Measurements from ENCODE around the gene SNX13.
"Not testable (repeated sequence)": the region's sequence is repeated elsewhere in the genome, so short reads cannot be mapped to it uniquely, and the experiment has no call there.

SNX13 gene

DNA sequence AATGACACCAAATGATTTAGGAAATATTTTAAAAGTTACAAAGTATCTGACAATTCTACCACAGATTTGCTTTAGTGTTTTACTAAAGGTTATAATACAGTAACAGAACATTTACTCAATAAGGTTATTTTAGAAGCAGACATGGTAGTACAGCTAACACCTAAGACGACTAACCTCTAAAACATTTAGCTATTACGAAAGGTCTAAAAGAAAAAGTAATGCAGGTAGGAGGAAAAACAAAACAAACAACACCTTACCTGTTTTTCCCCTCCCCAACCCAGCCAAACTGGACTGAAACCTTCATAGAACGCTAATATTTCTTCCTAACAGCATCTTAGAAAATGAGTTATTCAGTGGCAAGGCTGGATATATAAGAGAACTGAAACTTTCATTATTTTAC, 111.3 kb downstream of the SNX13 start:
- H3K36me3 ChIP-seq (ENCODE audit: insufficient read depth, low read length), result no peaks in the 10 kb centered on the region
- no peak overlapping the region for H3K27ac ChIP-seq (ENCODE audit: low read depth, low read length)
- no peak overlapping the region for H2AFZ ChIP-seq (ENCODE audit: low read length, unreplicated experiment)
- H3K4me1 ChIP-seq (ENCODE audit: control insufficient read depth, insufficient read depth, low read length, unreplicated experiment), result no peaks in the 10 kb centered on the region
- no peaks in the 10 kb centered on the region for H3K27me3 ChIP-seq (ENCODE audit: insufficient read depth, low read length)
- H3K4me3 ChIP-seq (ENCODE audit: low read depth, low read length), result no peak overlapping the region
- no peaks in the 10 kb centered on the region for H3K79me2 ChIP-seq (ENCODE audit: control insufficient read depth, insufficient read depth, low read length, unreplicated experiment)

DNA sequence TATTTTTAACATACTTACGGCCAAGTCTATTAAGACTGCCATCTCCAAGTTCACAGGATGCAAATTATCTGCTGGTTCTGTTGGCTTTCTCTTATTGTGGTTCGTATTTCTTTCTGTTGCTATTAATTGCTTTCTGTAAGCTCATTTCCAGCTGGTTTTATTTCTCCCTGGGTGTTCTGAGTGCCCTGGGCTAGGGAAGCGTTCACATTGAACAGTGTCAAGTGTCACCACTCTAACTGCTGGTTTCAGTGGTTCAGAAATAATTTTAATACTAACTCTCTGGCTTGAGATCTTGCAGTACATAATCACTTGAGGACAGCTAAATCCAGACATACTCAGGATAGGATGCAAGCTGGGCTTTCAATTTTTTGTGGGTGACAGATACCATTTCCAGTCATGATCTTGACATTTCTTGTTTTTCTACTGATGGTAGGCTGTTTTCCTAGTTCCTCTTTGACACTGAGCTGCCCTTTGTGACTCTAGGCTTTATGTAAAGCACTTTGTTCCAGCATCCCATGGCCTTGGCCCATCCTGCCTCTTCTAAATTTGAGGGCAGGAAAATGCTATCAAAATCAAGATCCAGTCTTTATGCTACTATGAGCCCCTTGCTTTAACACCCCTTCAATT, 117.6 kb downstream of the SNX13 start:
- H3K27me3 ChIP-seq (ENCODE audit: insufficient read depth, low read length), result no peaks in the 10 kb centered on the region

DNA sequence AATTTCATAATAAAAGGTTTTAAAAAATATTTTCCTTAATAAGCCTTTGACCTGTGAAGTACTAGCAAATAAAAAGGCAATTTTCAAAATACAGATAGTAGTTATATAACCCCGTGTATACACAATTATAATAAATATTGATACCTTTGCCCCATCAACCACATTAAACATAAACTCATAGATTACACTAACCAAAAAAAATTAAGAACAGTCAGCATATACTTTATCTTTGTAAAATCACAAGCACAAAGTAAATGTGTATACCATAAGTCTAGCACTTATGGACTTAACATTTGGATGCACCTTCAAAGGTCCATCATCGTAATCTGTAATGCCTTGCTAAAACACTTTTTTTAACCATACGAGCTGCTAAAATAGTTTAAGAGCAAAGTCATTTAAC, 123.4 kb downstream of the SNX13 start:
- Histone ChIP-seq H3K27me3 (ENCODE audit: insufficient read depth, low read length) (no peaks in the 10 kb centered on the region), H3K4me3 (ENCODE audit: low read depth, low read length) (no peak overlapping the region), H3K4me1 (ENCODE audit: control insufficient read depth, insufficient read depth, low read length, unreplicated experiment) (no peaks in the 10 kb centered on the region), H2AFZ (ENCODE audit: low read length, unreplicated experiment) (no peak overlapping the region), H3K36me3 (ENCODE audit: insufficient read depth, low read length) (peaks cover 10% of the 10 kb centered on the region), H3K27ac (ENCODE audit: low read depth, low read length) (no peak overlapping the region), H3K79me2 (ENCODE audit: control insufficient read depth, insufficient read depth, low read length, unreplicated experiment) (no peaks in the 10 kb centered on the region)

More for the DNA sequence above, 117.6 kb downstream of the SNX13 start:
- Histone ChIP-seq H3K79me2 (ENCODE audit: control insufficient read depth, insufficient read depth, low read length, unreplicated experiment) (no peaks in the 10 kb centered on the region), H3K27ac (ENCODE audit: low read depth, low read length) (no peak overlapping the region), H2AFZ (ENCODE audit: low read length, unreplicated experiment) (no peak overlapping the region), H3K4me1 (ENCODE audit: control insufficient read depth, insufficient read depth, low read length, unreplicated experiment) (no peaks in the 10 kb centered on the region), H3K4me3 (ENCODE audit: low read depth, low read length) (no peak overlapping the region), H3K36me3 (ENCODE audit: insufficient read depth, low read length) (no peaks in the 10 kb centered on the region)

DNA sequence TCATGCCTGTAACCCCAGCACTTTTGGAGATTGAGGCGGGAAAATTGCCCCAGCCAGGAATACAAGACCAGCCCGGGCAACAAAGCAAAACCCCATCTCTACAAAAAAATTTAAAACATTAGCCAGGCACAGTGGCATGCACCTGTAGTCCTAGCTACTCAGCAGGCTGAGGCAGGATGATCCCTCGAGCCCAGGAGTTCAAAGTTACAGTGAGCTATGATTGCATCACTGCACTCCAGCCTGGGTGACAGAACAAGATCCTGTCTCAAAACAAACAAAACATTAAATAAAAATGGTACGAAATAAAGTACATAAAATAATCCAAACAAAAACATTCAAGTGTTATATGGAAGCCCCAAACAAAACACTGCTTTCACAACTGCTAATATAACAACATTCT, 125.0 kb downstream of the SNX13 start:
- Histone ChIP-seq H3K4me3 (ENCODE audit: low read depth, low read length) (no peak overlapping the region), H3K79me2 (ENCODE audit: control insufficient read depth, insufficient read depth, low read length, unreplicated experiment) (no peaks in the 10 kb centered on the region), H2AFZ (ENCODE audit: low read length, unreplicated experiment) (no peak overlapping the region), H3K36me3 (ENCODE audit: insufficient read depth, low read length) (peaks cover 10% of the 10 kb centered on the region), H3K4me1 (ENCODE audit: control insufficient read depth, insufficient read depth, low read length, unreplicated experiment) (no peaks in the 10 kb centered on the region), H3K27me3 (ENCODE audit: insufficient read depth, low read length) (no peaks in the 10 kb centered on the region), H3K27ac (ENCODE audit: low read depth, low read length) (no peak overlapping the region)

DNA sequence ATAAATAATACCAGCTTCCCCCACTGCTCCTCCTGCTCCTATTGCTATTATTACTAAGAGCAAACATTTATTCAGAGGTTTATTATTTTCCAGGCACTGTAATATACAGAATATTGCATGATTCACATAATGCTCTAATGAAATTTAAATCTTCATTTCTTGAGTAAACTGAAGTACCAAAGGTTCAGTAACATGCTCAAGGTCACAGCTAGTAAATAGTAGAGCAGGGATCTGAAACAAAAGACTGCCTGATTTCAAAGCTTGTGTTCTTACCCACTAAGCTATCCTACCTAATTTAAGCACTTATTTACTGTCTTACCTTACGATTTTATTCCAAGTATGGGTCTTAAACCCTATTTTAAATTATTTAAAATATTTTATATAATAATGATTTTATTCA, 126.2 kb downstream of the SNX13 start:
- Histone ChIP-seq H2AFZ (ENCODE audit: low read length, unreplicated experiment) (no peak overlapping the region), H3K27me3 (ENCODE audit: insufficient read depth, low read length) (no peaks in the 10 kb centered on the region), H3K27ac (ENCODE audit: low read depth, low read length) (no peak overlapping the region), H3K36me3 (ENCODE audit: insufficient read depth, low read length) (peaks cover 10% of the 10 kb centered on the region), H3K79me2 (ENCODE audit: control insufficient read depth, insufficient read depth, low read length, unreplicated experiment) (no peaks in the 10 kb centered on the region), H3K4me1 (ENCODE audit: control insufficient read depth, insufficient read depth, low read length, unreplicated experiment) (no peaks in the 10 kb centered on the region), H3K4me3 (ENCODE audit: low read depth, low read length) (no peak overlapping the region)

DNA sequence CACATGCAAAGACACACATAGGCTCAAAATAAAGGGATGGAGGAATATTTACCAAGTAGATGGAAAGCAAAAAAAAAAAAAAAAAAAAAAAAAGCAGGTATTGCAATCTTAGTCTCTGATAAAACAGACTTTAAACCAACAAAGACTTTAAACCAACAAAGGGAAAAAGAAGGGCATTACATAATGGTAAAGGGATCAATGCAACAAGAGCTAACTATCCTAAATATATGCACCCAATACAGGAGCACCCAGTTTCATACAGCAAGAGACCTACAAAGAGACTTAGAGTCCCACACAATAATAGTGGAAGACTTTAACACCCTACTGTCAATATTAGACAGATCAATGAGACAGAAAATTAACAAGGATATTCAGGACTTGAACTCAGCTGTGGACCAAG, 131.1 kb downstream of the SNX13 start:
- H3K27ac ChIP-seq (ENCODE audit: low read depth, low read length); H3K79me2 ChIP-seq (ENCODE audit: control insufficient read depth, insufficient read depth, low read length, unreplicated experiment); H3K27me3 ChIP-seq (ENCODE audit: insufficient read depth, low read length); H3K4me1 ChIP-seq (ENCODE audit: control insufficient read depth, insufficient read depth, low read length, unreplicated experiment); H3K36me3 ChIP-seq (ENCODE audit: insufficient read depth, low read length); H3K4me3 ChIP-seq (ENCODE audit: low read depth, low read length); H2AFZ ChIP-seq (ENCODE audit: low read length, unreplicated experiment): not testable (repeated sequence)

DNA sequence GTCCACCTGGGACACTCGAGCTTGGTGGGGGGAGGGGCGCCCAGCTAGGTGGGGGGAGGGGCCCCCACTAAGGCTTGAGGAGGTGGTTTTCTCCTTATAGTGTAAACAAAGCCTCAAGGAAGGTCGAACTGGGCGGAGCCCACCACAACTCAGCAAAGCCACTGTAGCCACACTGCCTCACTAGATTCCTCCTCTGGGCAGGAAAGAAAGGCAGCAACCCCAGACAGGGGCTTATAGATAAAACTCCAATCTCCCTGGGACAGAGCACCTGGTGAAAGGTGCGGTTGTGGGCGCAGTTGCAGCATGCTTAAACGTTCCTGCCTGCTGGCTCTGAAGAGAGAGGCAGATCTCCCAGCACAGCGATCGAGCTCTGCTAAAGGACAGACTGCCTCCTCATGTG, 133.1 kb downstream of the SNX13 start:
- H2AFZ ChIP-seq (ENCODE audit: low read length, unreplicated experiment), result no peak overlapping the region
- no peaks in the 10 kb centered on the region for H3K27me3 ChIP-seq (ENCODE audit: insufficient read depth, low read length)
- H3K4me3 ChIP-seq (ENCODE audit: low read depth, low read length), result no peak overlapping the region
- no peaks in the 10 kb centered on the region for H3K4me1 ChIP-seq (ENCODE audit: control insufficient read depth, insufficient read depth, low read length, unreplicated experiment)
- peaks cover 8% of the 10 kb centered on the region for H3K36me3 ChIP-seq (ENCODE audit: insufficient read depth, low read length)
- no peak overlapping the region for H3K27ac ChIP-seq (ENCODE audit: low read depth, low read length)
- no peaks in the 10 kb centered on the region for H3K79me2 ChIP-seq (ENCODE audit: control insufficient read depth, insufficient read depth, low read length, unreplicated experiment)

DNA sequence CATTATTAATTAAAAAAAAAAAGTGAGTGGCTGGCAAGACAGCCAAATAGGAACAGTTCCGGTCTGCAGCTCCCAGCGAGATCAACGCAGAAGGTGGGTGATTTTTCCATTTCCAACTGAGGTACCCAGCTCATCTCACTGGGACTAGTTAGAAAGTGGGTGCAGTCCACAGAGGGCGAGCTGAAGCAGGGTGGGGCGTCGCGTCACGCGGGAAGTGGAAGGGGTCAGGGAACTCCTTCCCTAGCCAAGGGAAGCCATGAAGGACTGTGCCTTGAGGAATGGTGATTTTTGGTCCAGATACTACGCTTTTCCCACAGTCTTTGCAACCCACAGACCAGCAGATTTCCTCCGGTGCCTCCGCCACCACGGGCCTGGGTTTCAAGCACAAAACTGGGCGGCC, 133.7 kb downstream of the SNX13 start:
- Histone ChIP-seq H3K4me3 (ENCODE audit: low read depth, low read length) (no peak overlapping the region), H2AFZ (ENCODE audit: low read length, unreplicated experiment) (no peak overlapping the region), H3K4me1 (ENCODE audit: control insufficient read depth, insufficient read depth, low read length, unreplicated experiment) (no peaks in the 10 kb centered on the region), H3K79me2 (ENCODE audit: control insufficient read depth, insufficient read depth, low read length, unreplicated experiment) (no peaks in the 10 kb centered on the region), H3K27ac (ENCODE audit: low read depth, low read length) (no peak overlapping the region), H3K27me3 (ENCODE audit: insufficient read depth, low read length) (no peaks in the 10 kb centered on the region), H3K36me3 (ENCODE audit: insufficient read depth, low read length) (peaks cover 5% of the 10 kb centered on the region)

DNA sequence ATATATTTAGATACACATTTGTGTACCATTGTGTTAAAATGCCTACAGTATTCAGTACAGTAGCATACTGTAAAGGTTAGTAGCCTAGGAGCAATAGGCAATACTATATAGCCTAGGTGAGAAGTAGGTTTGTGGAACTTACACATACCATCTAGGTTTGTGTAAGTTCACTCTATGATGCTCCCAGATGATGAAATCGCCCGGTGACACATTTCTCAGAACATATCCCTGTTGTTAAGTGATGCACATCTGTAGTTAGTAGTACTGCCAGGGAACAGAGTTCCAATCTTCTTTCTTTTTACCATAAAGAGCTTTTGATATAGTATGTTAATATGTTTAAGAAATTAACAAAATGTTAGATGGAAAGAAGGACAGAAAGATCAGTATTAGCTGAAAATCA, 138.2 kb downstream of the SNX13 start:
- no peaks in the 10 kb centered on the region for H3K4me1 ChIP-seq (ENCODE audit: control insufficient read depth, insufficient read depth, low read length, unreplicated experiment)
- H3K27ac ChIP-seq (ENCODE audit: low read depth, low read length), result no peak overlapping the region
- no peaks in the 10 kb centered on the region for H3K79me2 ChIP-seq (ENCODE audit: control insufficient read depth, insufficient read depth, low read length, unreplicated experiment)
- H3K36me3 ChIP-seq (ENCODE audit: insufficient read depth, low read length), result peaks cover 18% of the 10 kb centered on the region
- no peaks in the 10 kb centered on the region for H3K27me3 ChIP-seq (ENCODE audit: insufficient read depth, low read length)
- H2AFZ ChIP-seq (ENCODE audit: low read length, unreplicated experiment), result no peak overlapping the region
- no peak overlapping the region for H3K4me3 ChIP-seq (ENCODE audit: low read depth, low read length)

DNA sequence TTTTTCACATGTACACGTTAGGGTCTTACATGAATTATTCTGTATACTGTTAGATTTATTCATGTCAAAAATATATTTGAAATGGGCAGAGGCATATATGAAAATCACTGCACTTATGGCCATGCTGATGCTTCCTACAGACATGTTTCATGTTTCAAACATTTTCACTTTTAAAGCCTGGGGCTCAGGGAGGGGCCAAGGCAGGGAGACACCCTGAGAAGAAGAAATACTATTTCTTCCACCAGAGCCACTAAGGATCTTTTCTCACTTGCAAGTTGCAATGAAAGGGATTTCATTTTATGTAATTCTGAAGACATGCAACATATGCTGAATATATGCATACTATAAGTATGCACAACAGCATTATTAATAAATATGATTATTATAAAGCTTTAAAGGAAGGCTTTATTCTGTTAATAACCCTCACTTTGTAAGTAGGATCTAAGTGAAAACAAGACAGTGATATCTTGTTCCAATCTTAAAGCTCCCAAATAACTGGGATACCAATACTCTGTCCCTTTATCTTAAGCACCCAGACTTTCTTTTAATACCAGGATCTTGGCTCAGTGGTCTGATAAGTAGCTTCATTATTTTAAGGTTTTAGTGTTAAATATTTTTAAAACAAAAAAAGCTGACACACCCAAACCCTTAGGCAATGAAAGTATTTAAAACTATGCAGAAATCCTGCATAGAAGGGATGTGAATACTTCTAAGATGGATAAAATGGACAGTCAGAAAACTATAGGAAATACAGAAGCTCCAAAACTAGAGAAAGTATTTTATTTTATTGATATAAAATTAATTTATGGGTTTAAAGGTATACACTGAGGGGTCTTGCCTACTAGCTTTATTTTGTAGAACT, 148.0 kb downstream of the SNX13 start:
- H3K4me3 ChIP-seq (ENCODE audit: low read depth, low read length), result no peak overlapping the region
- no peaks in the 10 kb centered on the region for H3K79me2 ChIP-seq (ENCODE audit: control insufficient read depth, insufficient read depth, low read length, unreplicated experiment)
- no peak overlapping the region for H3K27ac ChIP-seq (ENCODE audit: low read depth, low read length)
- no peaks in the 10 kb centered on the region for H3K27me3 ChIP-seq (ENCODE audit: insufficient read depth, low read length)
- H2AFZ ChIP-seq (ENCODE audit: low read length, unreplicated experiment), result no peak overlapping the region
- H3K36me3 ChIP-seq (ENCODE audit: insufficient read depth, low read length), result peaks cover 2% of the 10 kb centered on the region
- H3K4me1 ChIP-seq (ENCODE audit: control insufficient read depth, insufficient read depth, low read length, unreplicated experiment), result no peaks in the 10 kb centered on the region

DNA sequence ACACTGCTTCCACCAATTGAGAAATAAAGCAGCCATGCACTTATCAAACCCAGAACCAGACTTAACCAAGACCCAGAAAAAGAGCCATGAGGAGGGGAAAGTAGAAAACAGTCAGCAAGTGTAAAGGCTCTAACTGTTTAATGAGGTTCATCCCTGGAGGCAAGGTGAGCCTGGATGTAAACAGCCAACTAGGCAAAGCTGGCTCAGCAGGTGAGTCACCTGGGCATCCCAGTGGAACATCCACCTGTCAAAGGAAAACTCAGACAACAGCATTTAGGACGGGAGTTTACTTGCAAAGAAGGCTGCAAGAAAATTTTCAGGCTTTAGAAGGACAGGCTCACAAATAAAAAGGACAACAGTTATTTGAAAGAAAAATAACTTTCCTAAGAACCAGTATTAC, 153.0 kb downstream of the SNX13 start:
- Histone ChIP-seq H2AFZ (ENCODE audit: low read length, unreplicated experiment) (no peak overlapping the region), H3K4me1 (ENCODE audit: control insufficient read depth, insufficient read depth, low read length, unreplicated experiment) (peaks cover 6% of the 10 kb centered on the region), H3K27me3 (ENCODE audit: insufficient read depth, low read length) (no peaks in the 10 kb centered on the region), H3K79me2 (ENCODE audit: control insufficient read depth, insufficient read depth, low read length, unreplicated experiment) (no peaks in the 10 kb centered on the region), H3K4me3 (ENCODE audit: low read depth, low read length) (no peak overlapping the region), H3K27ac (ENCODE audit: low read depth, low read length) (no peak overlapping the region), H3K36me3 (ENCODE audit: insufficient read depth, low read length) (no peaks in the 10 kb centered on the region; the same call in 1 of the 2 replicates)

Data from ACC112 (cell line).